ENCODE data around the gene DPYD.
"Not testable (repeated sequence)": the region's sequence is repeated elsewhere in the genome, so short reads cannot be mapped to it uniquely, and the experiment has no call there.

Gene DPYD

GRCh38 chr1:97365026-97365425 lies 555.8 kb downstream of the DPYD start:
- DNase-seq (ENCODE audit: low read depth in 3 of 3), result no peak

- DNase-seq (ENCODE audit: low read depth in 3 of 3), result no peak
These were observed 556.7 kb downstream of the DPYD start for GRCh38 chr1:97364086-97364485.

- no peak for DNase-seq (ENCODE audit: low read depth in 3 of 3)
These were observed 564.5 kb downstream of the DPYD start for GRCh38 chr1:97356309-97356708.

- no peak for DNase-seq (ENCODE audit: low read depth in 3 of 3)
These were observed 567.9 kb downstream of the DPYD start for GRCh38 chr1:97352936-97353382.

GRCh38 chr1:97351846-97352245 lies 569.0 kb downstream of the DPYD start:
- DNase-seq (ENCODE audit: low read depth in 3 of 3), result no peak

- DNase-seq (ENCODE audit: low read depth in 3 of 3), result no peak
These were observed 570.2 kb downstream of the DPYD start for GRCh38 chr1:97350662-97351061.

- no peak for DNase-seq (ENCODE audit: low read depth in 3 of 3)
These were observed 570.6 kb downstream of the DPYD start for GRCh38 chr1:97350241-97350640.

GRCh38 chr1:97349794-97350193 lies 571.0 kb downstream of the DPYD start:
- DNase-seq (ENCODE audit: low read depth in 3 of 3), result not testable (repeated sequence)

GRCh38 chr1:97348599-97349265 lies 572.1 kb downstream of the DPYD start:
- DNase-seq (ENCODE audit: low read depth in 3 of 3), result no peak

- no peak for DNase-seq (ENCODE audit: low read depth in 3 of 3)
These were observed 579.9 kb downstream of the DPYD start for GRCh38 chr1:97340951-97341350.

GRCh38 chr1:97338347-97338746 lies 582.5 kb downstream of the DPYD start:
- no peak for DNase-seq (ENCODE audit: low read depth in 3 of 3)

GRCh38 chr1:97337250-97338030 lies 583.4 kb downstream of the DPYD start:
- DNase-seq (ENCODE audit: low read depth in 3 of 3), result no peak

- no peak for DNase-seq (ENCODE audit: low read depth in 3 of 3)
These were observed 586.4 kb downstream of the DPYD start for GRCh38 chr1:97334454-97334853.

- DNase-seq (ENCODE audit: low read depth in 3 of 3), result no peak
These were observed 588.1 kb downstream of the DPYD start for GRCh38 chr1:97332716-97333115.

GRCh38 chr1:97331165-97331564 lies 589.7 kb downstream of the DPYD start:
- DNase-seq (ENCODE audit: low read depth in 3 of 3), result no peak

- no peak for DNase-seq (ENCODE audit: low read depth in 3 of 3)
These were observed 606.1 kb downstream of the DPYD start for GRCh38 chr1:97314685-97315084.

- DNase-seq (ENCODE audit: low read depth in 3 of 3), result no peak
These were observed 612.7 kb downstream of the DPYD start for GRCh38 chr1:97308131-97308530.

- no peak for DNase-seq (ENCODE audit: low read depth in 3 of 3)
These were observed 613.3 kb downstream of the DPYD start for GRCh38 chr1:97307568-97307967.

GRCh38 chr1:97307151-97307550 lies 613.7 kb downstream of the DPYD start:
- no peak for DNase-seq (ENCODE audit: low read depth in 3 of 3)

- DNase-seq (ENCODE audit: low read depth in 3 of 3), result no peak
These were observed 614.3 kb downstream of the DPYD start for GRCh38 chr1:97306504-97306903.

- no peak for DNase-seq (ENCODE audit: low read depth in 3 of 3)
These were observed 616.5 kb downstream of the DPYD start for GRCh38 chr1:97304366-97304765.

GRCh38 chr1:97298966-97299365 lies 621.9 kb downstream of the DPYD start:
- no peak for DNase-seq (ENCODE audit: low read depth in 3 of 3)

- no peak for DNase-seq (ENCODE audit: low read depth in 3 of 3)
These were observed 623.2 kb downstream of the DPYD start for GRCh38 chr1:97297611-97298010.
